Kidney (tissue), 14 donors: ENCODE data around the gene FCN2. TPM values are rescaled to one million over a fixed set of nuclear protein-coding genes. Genes with fewer than 3 reads are reported as not detected.

Source experiments
- DNase-seq, 5 donors: peaks; one replicate each; pipeline ENCODE4 v3.0.0-alpha.2; 2013 to 2020
- FAIRE-seq: peaks from 2 replicates; lab custom pipeline; 2012; peaks lifted over from hg19 to GRCh38; lab: Jason Lieb, UNC
- H3K27ac ChIP-seq, 2 donors: one replicate each; pipeline ENCODE4 v1.7.0; 2013; ENCODE audit warnings: low read depth in 2 of 2, low read length in 2 of 2, inconsistent platforms in 1 of 2
- H3K27me3 ChIP-seq: one replicate; pipeline ENCODE4 v1.7.1; 2013; ENCODE audit warnings: low read length, inconsistent platforms; ENCODE audit not compliant: control insufficient read depth, insufficient read depth
- H3K36me3 ChIP-seq, 3 donors: one replicate each; pipeline versions ENCODE4 v1.7.0 to v1.7.1; 2013; ENCODE audit warnings: low read length in 3 of 3, control low read depth in 1 of 3, inconsistent platforms in 1 of 3; ENCODE audit not compliant: insufficient read depth in 3 of 3, control insufficient read depth in 2 of 3
- H3K4me1 ChIP-seq, 3 donors: one replicate each; pipeline versions ENCODE4 v1.7.0 to v1.7.1; 2013; ENCODE audit warnings: low read length in 3 of 3, inconsistent platforms in 1 of 3, low read depth in 1 of 3; ENCODE audit not compliant: control insufficient read depth in 2 of 3, insufficient read depth in 2 of 3
- H3K4me3 ChIP-seq, 3 donors: one replicate each; pipeline versions ENCODE4 v1.7.0 to v1.8.1; 2013; ENCODE audit warnings: low read length in 3 of 3, control low read depth in 1 of 3, inconsistent platforms in 1 of 3
- H3K9ac ChIP-seq, 3 donors: one replicate each; pipeline versions ENCODE4 v1.7.0 to v1.7.1; 2013; ENCODE audit warnings: low read length in 3 of 3, control low read depth in 1 of 3, inconsistent platforms in 1 of 3
- H3K9me3 ChIP-seq, 3 donors: one replicate each; pipeline versions ENCODE4 v1.7.0 to v1.7.1; 2013; ENCODE audit warnings: low read length in 3 of 3, control low read depth in 1 of 3, inconsistent platforms in 1 of 3; ENCODE audit not compliant: control insufficient read depth in 2 of 3, insufficient read depth in 1 of 3
- intact Hi-C: fragments of 100-400 bp; cut with DNase I; formaldehyde crosslinking; loops from one replicate; pipeline ENCODE4 v1.11.1; 2022
- polyA plus RNA-seq: library from polyadenylated mRNA; stranded (reverse); fragments of 350-450 nt; fragmentation: Illumina TruSeq; extraction: RNeasy Lipid Tissue Mini Kit (QIAGEN cat#74804); gene quantifications from one replicate; pipeline ENCODE4 v1.2.3, GENCODE V29; 2014; ENCODE audit warnings: low read depth, low replicate concordance; ENCODE audit not compliant: insufficient read depth
- total RNA-seq: library from RNA; stranded (reverse); fragmentation: NEBNext Ultra II Directional; extraction: Animal tissue kit (Norgen Biotek cat#: 25700); gene quantifications from one replicate; pipeline ENCODE4 v1.2.1, GENCODE V29; 2021
- TF ChIP-seq, protein P1 (sequence below): IDR thresholded peaks from 3 replicates; pipeline ENCODE4 v1.5.1; 2012; ENCODE audit warnings: mild to moderate bottlenecking, moderate library complexity, borderline replicate concordance; ENCODE audit not compliant: insufficient read depth; ENCODE audit errors: extremely low read depth
- donor health status: control.
- donor health status: control.
- donor health status: control.
- donor health status: control.
- donor health status: control.
- donor health status: DM: yes; HTN: yes; CAD: no.
- donor health status: Normal renal cell carcinoma (clear cell type).

Gene FCN2
- total and polyA plus RNA-seq, 2 donors from 2014 or later, result 2.8 to 3.6 TPM

DNA sequence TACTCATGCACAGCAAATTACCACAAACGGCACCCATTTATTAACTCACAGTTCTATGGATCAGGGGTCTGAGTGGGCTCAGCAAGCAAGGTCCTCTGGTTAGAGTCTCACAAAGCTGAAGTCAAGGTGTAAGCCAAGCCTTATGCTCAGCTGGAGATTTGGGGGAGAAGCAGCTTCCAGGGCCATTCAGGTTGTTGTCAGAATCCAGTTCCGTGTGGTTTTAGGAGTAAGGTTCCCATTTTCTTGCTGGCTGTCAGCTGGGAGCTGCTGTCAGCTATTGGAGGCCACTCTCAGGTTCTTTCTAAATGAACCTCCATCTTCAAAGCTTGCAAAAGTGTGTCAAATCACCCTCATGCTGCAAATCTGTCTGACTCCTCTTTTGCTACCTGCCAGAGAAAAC lies 17.7 kb downstream of the FCN2 start:
- Histone ChIP-seq H3K4me3 (no peak overlapping the region), H3K9ac (no peak overlapping the region), H3K27me3 (no peaks in the 10 kb centered on the region), H3K27ac (peak overlapping the region in 1 of 2 donors; percentile 8), H3K4me1 (no peaks in the 10 kb centered on the region), H3K36me3 (no peaks in the 10 kb centered on the region), H3K9me3 (peaks cover 0 to 6% (median 2%) of the 10 kb centered on the region in 3 donors)
- FAIRE-seq (no peak), DNase-seq (no peak)
- TF ChIP-seq, protein P1, sequence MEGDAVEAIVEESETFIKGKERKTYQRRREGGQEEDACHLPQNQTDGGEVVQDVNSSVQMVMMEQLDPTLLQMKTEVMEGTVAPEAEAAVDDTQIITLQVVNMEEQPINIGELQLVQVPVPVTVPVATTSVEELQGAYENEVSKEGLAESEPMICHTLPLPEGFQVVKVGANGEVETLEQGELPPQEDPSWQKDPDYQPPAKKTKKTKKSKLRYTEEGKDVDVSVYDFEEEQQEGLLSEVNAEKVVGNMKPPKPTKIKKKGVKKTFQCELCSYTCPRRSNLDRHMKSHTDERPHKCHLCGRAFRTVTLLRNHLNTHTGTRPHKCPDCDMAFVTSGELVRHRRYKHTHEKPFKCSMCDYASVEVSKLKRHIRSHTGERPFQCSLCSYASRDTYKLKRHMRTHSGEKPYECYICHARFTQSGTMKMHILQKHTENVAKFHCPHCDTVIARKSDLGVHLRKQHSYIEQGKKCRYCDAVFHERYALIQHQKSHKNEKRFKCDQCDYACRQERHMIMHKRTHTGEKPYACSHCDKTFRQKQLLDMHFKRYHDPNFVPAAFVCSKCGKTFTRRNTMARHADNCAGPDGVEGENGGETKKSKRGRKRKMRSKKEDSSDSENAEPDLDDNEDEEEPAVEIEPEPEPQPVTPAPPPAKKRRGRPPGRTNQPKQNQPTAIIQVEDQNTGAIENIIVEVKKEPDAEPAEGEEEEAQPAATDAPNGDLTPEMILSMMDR, result no peak
- intact Hi-C loops, result no loop called here

GRCh38 chr9:134899168-134899567 lies 18.6 kb downstream of the FCN2 start:
- TF ChIP-seq, protein P1, result no peak
- Histone ChIP-seq H3K36me3 (no peaks in the 10 kb centered on the region), H3K4me3 (no peak overlapping the region), H3K4me1 (no peaks in the 10 kb centered on the region), H3K27ac (no peak overlapping the region), H3K27me3 (no peaks in the 10 kb centered on the region), H3K9ac (no peak overlapping the region), H3K9me3 (peaks cover 0 to 6% (median 2%) of the 10 kb centered on the region in 3 donors)
- intact Hi-C loops, result no loop called here
- FAIRE-seq (no peak), DNase-seq (no peak)

DNA sequence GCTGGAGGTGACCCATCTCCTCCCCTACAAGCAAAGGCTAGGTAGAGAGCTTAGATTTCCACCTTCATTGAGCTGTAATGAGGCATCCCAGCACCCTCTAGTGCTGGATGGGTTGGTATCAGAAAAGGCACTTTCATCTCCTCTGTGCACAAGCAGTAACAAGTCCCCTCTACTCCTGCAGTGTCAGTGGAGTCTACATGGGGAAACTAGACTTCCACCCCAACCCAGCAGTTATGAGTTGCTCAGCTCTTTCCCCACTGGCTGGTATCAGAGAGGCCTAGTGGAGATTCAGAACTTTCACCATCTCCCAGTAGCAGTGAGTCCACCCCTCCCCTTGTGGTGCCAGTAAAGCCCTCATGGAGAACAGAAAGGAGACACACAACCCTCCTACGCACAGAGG lies 19.2 kb downstream of the FCN2 start:
- intact Hi-C loops, result no loop called here
- peaks cover 0 to 6% (median 2%) of the 10 kb centered on the region in 3 donors for H3K9me3 ChIP-seq
- H3K27me3 ChIP-seq, result no peaks in the 10 kb centered on the region
- FAIRE-seq, result no peak
- DNase-seq, result peak in 1 of 5 donors; percentile 2
- no peak overlapping the region for H3K27ac ChIP-seq
- no peak overlapping the region for H3K9ac ChIP-seq
- no peak overlapping the region for H3K4me3 ChIP-seq
- TF ChIP-seq, protein P1, result no peak
- H3K36me3 ChIP-seq, result no peaks in the 10 kb centered on the region
- no peaks in the 10 kb centered on the region for H3K4me1 ChIP-seq

DNA sequence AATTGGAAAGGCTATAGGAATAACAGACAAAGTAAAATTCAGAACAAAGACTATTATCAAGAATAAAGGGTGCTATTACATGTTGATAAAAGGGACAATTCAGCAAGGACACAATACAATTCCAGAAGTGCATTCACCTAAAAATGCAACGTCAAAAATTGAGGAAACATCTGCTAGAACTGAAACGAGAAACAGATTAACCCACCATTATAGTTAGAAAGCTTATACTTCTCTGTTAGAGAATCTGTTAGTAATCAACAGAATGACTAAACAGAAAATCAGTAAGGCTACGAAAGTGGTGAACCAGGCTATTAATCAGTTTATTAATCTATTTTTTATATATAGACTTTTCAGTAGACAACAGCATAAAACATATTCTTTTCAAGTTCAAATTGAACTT lies 22.3 kb downstream of the FCN2 start:
- FAIRE-seq (no peak), DNase-seq (no peak)
- H3K27me3 ChIP-seq, result no peaks in the 10 kb centered on the region
- TF ChIP-seq, protein P1, result no peak
- no peaks in the 10 kb centered on the region for H3K4me1 ChIP-seq
- intact Hi-C loops, result no loop called here
- no peak overlapping the region for H3K27ac ChIP-seq
- peaks cover 0 to 6% (median 2%) of the 10 kb centered on the region in 3 donors for H3K9me3 ChIP-seq
- H3K9ac ChIP-seq, result no peak overlapping the region
- H3K4me3 ChIP-seq, result no peak overlapping the region
- H3K36me3 ChIP-seq, result no peaks in the 10 kb centered on the region
